Measurements from ENCODE around the gene AIP. TPM values are rescaled to one million over a fixed set of nuclear protein-coding genes. Genes with fewer than 3 reads are reported as not detected.

The AIP gene
- total RNA-seq, 1 donor from 2014 or later: 46.8 TPM

- no peak for DNase-seq (ENCODE audit: low spot score)
Measured at GRCh38 chr11:67534070-67534679, 51.3 kb downstream of the AIP start.

- DNase-seq (ENCODE audit: low spot score): no peak
Measured at GRCh38 chr11:67535561-67535960, 52.7 kb downstream of the AIP start.

GRCh38 chr11:67538306-67538705, 55.5 kb downstream of the AIP start:
- DNase-seq (ENCODE audit: low spot score): no peak

GRCh38 chr11:67538823-67539505, 56.1 kb downstream of the AIP start:
- no peak for DNase-seq (ENCODE audit: low spot score)

- no peak for DNase-seq (ENCODE audit: low spot score)
Measured at GRCh38 chr11:67539550-67539949, 56.7 kb downstream of the AIP start.

Other genes starting within 250 kb of the AIP start
- gene GRK2, start 216.6 kb upstream of the AIP start, total RNA-seq: 75.9 TPM
- 110 TPM for gene ANKRD13D, start 193.7 kb upstream of the AIP start, total RNA-seq
- gene SSH3, start 179.5 kb upstream of the AIP start, total RNA-seq: 258 TPM
- 57.9 TPM for gene POLD4, start 129.5 kb upstream of the AIP start, total RNA-seq
- gene CLCF1, start 109.4 kb upstream of the AIP start, total RNA-seq: 1.4 TPM
- gene RAD9A, start 91.0 kb upstream of the AIP start, total RNA-seq: 26.1 TPM
- 124 TPM for gene PPP1CA, start 81.2 kb upstream of the AIP start, total RNA-seq
- 3.6 TPM for gene TBC1D10C, start 78.9 kb upstream of the AIP start, total RNA-seq
- gene CARNS1, start 67.3 kb upstream of the AIP start, total RNA-seq: 1.3 TPM
- gene RPS6KB2, start 54.5 kb upstream of the AIP start, total RNA-seq: 44.8 TPM
- gene PTPRCAP, start 45.3 kb upstream of the AIP start, total RNA-seq: 6.4 TPM
- 101 TPM for gene CORO1B, start 39.5 kb upstream of the AIP start, total RNA-seq
- gene GPR152, start 30.3 kb upstream of the AIP start, total RNA-seq: not detected
- gene CABP4, start 27.7 kb upstream of the AIP start, total RNA-seq: 2.8 TPM
- 134 TPM for gene TMEM134, start 13.8 kb upstream of the AIP start, total RNA-seq
- 41.2 TPM for gene PITPNM1, start 22.3 kb downstream of the AIP start, total RNA-seq
- 40.5 TPM for gene CDK2AP2, start 25.1 kb downstream of the AIP start, total RNA-seq
- not detected for gene CABP2, start 40.4 kb downstream of the AIP start, total RNA-seq
- 771 TPM for gene GSTP1, start 100.8 kb downstream of the AIP start, total RNA-seq
- 199 TPM for gene NDUFV1, start 123.9 kb downstream of the AIP start, total RNA-seq
- 6.9 TPM for gene NUDT8, start 146.9 kb downstream of the AIP start, total RNA-seq
- not detected for gene TBX10, start 156.7 kb downstream of the AIP start, total RNA-seq
- gene ACY3, start 167.7 kb downstream of the AIP start, total RNA-seq: 0.29 TPM
- 85.9 TPM for gene ALDH3B2, start 191.6 kb downstream of the AIP start, total RNA-seq